HT1080 (cell line): ENCODE results near the gene NPTXR. TPM values are rescaled to one million over a fixed set of nuclear protein-coding genes. Genes with fewer than 3 reads are reported as not detected.
"Not testable (repeated sequence)": the region's sequence is repeated elsewhere in the genome, so short reads cannot be mapped to it uniquely, and the experiment has no call there.

ENCODE experiments used
- DNase-seq: peaks from one replicate; pipeline ENCODE4 v3.0.0-alpha.2; 2015; ENCODE audit warnings: low read depth
- total RNA-seq: library from RNA; depleted of rRNA; stranded (reverse); fragments of >200 nt; shearing (Covaris generic); gene quantifications from 2 replicates; pipeline ENCODE4 v1.2.3, GENCODE V29; 2014

NPTXR gene
- total RNA-seq, 1 experiment from 2014 or later = 2.9 TPM

DNA sequence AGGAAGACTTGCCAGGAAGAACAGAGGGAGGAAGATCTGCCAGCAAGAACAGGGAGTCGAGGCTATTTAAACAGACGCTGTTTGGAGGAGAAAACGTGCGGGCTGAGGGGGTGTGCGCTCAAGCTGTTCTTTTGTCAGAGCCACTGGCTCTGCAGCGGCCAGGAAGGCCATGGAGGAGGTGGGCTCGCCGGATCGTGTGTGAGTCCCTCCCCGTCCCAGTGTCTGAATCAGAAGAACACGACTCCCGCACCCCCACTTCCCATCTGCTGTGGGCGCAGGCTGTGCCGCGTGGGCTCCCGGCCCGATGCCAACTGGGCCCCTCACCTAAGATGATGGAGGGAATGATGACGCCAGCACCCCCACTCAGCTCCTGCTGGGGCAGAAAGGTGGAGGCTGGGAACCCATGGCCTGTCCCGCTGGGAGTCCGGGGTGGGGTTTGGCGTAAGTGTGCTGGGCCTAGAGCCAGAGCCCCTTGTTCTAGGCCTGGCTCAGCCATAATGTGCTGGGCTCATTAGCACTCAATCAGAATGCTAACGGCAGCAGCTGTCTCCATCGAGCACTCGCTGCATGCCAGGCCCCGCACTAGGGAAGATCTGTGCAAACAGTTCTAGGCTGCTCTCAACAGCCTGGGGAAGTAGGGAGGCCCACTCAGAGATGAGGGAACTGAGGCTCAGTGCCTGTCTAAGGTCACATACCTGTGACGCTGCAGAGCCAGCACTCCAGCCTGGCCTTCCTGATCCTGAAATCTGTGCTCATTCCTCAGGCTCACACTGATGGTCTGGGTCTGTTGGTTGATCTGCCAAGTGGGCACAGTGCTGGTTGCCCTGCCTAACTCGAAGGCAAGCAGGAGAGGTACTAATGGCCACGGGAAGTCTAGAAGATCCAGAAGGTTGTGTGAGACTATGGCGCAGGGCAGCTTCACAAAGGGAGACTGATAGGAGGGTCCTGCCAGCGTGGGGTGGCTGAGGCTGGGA lies 11.5 kb downstream of the NPTXR start:
- no peak for DNase-seq

- DNase-seq = peak; percentile 94
Observed at GRCh38 chr22:38831166-38831945, 12.5 kb downstream of the NPTXR start.

DNA sequence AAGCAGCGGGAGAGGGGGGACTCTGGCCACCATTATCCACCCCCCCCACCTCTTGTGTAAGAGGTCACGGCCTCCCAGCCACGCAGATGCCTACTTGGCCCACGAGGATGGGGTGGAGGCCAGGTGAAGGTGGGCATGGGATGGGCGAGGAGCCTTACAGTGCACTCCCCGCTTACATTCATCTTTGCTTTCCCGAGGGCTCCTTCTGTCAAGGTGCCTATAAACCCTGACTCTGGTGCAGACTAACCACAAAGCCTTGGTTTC lies 13.1 kb downstream of the NPTXR start:
- no peak for DNase-seq

DNA sequence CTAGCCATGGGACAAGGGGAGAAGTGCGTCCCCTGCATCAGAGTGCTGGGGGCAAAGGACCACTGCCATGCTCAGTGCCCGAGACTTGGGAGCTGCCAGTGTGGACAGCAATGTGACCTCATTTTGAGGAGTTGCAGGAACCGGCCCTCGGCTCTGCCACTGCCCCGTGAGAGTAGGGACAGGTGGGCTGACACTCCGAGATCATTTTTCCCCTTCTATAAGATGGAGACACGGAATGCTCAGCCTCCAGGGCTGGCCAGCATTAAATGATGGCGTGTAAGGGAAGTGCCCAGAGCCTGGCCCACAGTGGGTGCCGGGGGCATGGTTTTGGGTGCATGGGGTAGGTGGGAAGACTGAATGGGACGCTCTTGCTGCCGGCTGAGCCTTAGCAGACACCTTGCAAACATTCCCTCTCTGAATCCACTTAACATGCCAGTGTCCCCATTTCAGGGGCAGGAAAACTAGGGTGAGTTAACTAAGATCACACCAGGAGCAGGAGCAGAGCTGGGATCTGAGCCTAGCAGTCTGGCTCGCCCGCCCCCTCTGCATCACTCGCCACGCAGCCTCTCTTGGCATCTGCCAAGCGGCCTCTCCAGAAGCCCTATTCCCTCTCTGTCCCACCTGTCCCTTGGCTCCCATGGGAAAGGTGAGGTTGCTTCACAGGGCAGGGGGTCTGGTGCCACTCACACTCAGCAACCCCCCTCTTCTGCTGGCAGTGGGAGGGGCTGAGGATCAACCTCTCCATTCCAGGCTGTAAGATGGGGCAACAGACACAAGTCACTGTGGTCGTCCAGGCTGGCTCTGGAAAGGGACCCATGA lies 13.6 kb downstream of the NPTXR start:
- no peak for DNase-seq

- no peak for DNase-seq
Observed at GRCh38 chr22:38829485-38829884, 14.3 kb downstream of the NPTXR start.

DNA sequence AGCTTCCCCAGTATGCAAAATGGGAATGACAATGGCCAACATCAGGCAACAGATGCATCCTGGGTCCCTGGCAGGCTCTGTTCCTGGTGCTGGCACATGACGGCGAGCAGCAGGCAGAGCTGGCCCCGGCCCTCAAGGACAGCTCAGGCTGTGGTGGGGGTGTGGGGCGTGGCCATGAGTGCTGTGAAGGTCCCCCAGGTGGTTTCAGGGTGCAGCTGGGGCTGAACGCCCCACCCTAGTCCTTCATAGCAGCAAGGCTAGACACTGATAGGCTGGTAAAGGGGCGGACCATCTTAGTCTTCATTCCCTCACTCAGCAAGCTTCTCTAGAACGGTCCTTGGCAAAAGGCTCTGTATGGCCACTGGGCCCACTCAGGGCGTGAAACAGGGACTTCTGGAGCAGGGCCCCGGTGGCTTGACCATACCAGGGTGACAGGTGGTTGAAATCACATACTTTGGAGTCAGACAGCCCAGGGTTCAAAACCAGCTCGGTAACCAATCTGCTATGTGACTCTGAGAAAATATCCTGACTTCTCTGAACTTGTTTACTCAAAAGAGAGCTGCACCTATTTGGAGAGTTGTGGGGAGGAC lies 15.1 kb downstream of the NPTXR start:
- DNase-seq = no peak

DNA sequence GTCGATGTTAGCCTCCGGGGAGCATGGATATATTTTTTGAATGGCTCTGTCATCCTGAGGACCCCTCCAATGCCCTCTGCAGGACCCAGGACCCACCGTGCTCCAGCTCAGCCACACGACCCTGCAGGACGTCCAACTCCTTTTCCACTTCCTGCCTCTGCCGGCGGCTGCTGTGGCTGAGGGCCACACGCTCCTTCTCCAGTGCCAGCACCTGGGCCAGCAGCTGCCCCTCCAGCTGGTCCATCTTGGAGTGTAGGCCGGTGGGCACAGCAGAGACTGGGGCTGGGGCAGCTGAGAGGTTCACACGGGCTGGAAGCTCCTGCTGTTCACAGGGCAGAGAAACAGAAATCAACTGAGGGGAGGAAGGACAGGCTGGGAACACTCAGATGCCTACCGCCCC lies 15.6 kb downstream of the NPTXR start:
- DNase-seq = no peak

- no peak for DNase-seq
Observed at GRCh38 chr22:38827510-38827909, 16.3 kb downstream of the NPTXR start.

DNA sequence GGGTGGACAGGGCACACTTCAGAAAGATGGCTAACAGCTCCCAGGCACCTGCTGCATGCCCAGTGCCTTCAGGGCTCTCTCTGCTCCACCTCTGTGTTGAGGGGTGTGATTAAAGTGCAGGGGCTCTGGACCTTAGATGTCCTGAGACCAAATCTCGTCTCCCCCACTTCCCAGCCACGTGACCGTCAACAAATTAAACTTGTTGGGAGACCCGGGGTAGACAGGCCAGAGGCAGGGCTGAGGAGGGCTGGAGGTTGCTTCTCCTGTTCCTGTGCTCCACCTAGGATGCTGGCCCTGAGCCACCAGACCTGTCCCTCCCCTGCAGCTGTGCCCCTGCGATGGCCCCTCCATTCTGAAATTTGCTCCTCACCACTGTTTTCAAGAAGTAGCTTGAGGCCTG lies 17.0 kb downstream of the NPTXR start:
- no peak for DNase-seq

DNA sequence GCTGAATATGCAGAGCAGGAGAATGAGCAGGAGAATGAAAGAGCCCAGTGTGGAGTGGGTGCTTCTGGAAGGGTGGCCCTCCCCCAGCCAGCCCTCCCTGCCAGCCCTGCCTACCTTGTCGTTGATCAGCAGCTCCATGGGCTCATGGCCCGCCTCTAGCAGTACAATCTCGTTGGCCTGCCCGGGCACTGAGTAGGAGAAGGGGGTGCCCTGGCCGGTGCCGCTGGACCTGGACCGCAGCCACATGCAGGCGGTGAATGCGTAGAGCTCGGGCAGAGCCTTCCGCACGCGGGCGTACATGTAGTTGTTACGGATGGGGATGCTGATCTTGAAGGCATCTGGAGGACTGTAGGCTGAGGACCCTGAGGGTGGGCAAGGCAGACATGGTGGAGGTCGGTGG lies 17.4 kb downstream of the NPTXR start:
- DNase-seq = no peak

- DNase-seq = peak; percentile 54
Observed at GRCh38 chr22:38824585-38824984, 19.2 kb downstream of the NPTXR start.

DNA sequence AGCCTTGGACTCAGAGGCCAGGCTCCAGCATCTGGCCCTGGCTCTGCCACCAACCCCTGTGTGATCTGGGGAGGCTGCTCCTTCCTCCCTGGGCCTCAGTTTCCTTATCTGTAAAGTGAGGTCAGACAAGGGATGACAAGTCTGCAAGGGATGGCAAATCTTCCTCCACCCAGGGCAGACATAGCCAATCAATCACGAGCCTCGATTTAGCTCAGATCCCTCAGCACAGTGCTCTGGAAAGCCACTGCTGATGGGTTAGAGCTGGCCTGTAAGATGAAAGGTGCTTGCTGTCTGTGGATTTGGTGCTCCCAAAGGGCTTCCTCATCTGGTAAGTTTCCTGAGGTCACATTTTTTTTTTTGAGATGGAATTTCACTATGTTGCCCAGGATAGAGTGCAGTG lies 20.2 kb downstream of the NPTXR start:
- DNase-seq = no peak

- no peak for DNase-seq
Observed at GRCh38 chr22:38823076-38823475, 20.8 kb downstream of the NPTXR start.

DNA sequence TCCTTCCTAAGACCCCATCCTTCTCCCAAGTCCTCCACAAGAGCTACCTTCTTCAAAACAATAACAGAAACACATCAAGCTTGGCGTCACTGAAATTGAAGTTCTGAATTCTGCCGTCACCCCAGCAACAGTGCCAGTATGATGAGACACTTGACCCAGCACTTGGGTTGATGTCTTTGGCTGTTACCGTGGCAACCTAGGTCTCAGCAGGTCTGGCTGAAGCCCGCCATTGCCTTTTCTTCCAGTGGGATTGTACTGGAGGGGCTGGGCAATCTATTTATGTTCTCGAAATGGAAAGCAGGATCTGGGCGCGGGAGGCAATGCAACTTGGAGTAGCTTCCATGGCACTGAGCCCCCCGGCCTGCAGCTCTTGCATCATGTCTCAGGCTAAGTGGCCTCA lies 23.8 kb downstream of the NPTXR start:
- DNase-seq = no peak

GRCh38 chr22:38819387-38819940 lies 24.4 kb downstream of the NPTXR start:
- no peak for DNase-seq

GRCh38 chr22:38817196-38817595 lies 26.6 kb downstream of the NPTXR start:
- DNase-seq = no peak

DNA sequence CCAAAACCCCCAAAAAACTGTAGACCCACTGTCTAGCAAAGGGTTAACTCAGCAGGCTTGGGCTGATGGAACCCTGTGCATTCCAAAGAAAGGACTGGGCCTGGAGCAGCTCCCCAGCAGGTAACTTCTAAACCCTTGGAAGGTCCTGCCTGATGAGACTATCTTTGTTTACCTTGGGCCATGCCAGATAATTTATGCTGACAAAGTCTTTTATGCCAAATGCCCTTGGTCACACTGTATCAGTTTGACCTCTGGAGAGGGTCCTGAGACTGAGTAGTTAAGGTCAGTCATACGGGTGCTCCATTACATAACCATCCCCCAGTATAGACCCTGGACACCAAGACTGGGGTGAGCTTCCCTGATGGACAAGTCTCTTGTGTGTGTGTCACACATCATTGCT lies 28.0 kb downstream of the NPTXR start:
- DNase-seq = no peak

DNA sequence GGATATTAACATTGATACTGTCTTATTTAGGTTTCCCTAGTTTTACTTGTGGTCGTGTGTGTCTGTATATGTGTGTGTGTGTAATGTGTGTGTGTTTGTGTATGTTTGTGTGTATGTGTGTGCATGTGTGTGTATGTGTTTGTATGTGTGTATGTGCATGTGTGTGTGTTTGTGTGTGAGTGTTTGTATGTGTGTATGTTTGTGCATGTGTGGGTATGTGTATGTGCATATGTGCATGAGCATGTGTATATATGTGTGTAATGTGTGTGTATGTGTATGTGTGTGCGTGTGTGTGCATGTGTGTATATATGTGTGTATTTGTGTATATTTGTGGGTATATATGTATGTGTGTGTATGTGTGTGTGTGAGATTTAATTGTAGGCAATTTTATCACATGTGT lies 32.6 kb downstream of the NPTXR start:
- no peak for DNase-seq

- not testable (repeated sequence) for DNase-seq
Observed at GRCh38 chr22:38805041-38805593, 38.7 kb downstream of the NPTXR start.

GRCh38 chr22:38802671-38803121 lies 41.1 kb downstream of the NPTXR start:
- peak; percentile 82 for DNase-seq
